Activated B cell treated with CpG ODN at 0.5 μM for 24 hours (primary cell): ENCODE results near the gene PHF13. TPM values are rescaled to one million over a fixed set of nuclear protein-coding genes. Genes with fewer than 3 reads are reported as not detected.

Experiments
- ATAC-seq: fragments of 200-7000 bp; cut with Tn5 transposase; one replicate; pipeline ENCODE4 v1.10.0; 2021; ENCODE audit warnings: low read depth, mild to moderate bottlenecking, moderate library complexity
- CTCF ChIA-PET: fragments of 350-600 bp; sonication (Branson Sonifier 250); formaldehyde crosslinking; loops from one replicate; lab custom pipeline; 2021; ENCODE audit warnings: antibody characterized with exemption; lab: Charles Lee
- POLR2A ChIA-PET: fragments of 350-600 bp; sonication (Branson Sonifier 250); formaldehyde crosslinking; loops from one replicate; lab custom pipeline; 2021; ENCODE audit warnings: antibody characterized with exemption; lab: Charles Lee
- DNase-seq: peaks from one replicate; pipeline ENCODE4 v3.0.0; 2022
- H3K27ac Mint-ChIP-seq: one replicate; pipeline ENCODE4 v1.8.0; 2020; ENCODE audit warnings: mixed read lengths
- H3K27me3 Mint-ChIP-seq: one replicate; pipeline ENCODE4 v1.8.0; 2021; ENCODE audit warnings: mixed read lengths
- H3K36me3 Mint-ChIP-seq: one replicate; pipeline ENCODE4 v1.8.0; 2021; ENCODE audit warnings: low read depth, mixed read lengths
- H3K4me1 Mint-ChIP-seq: one replicate; pipeline ENCODE4 v1.8.0; 2021; ENCODE audit warnings: mixed read lengths
- H3K4me3 Mint-ChIP-seq: one replicate; pipeline ENCODE4 v1.8.0; 2020; ENCODE audit warnings: mild to moderate bottlenecking, mixed read lengths
- H3K9me3 Mint-ChIP-seq: one replicate; pipeline ENCODE4 v1.8.0; 2020; ENCODE audit warnings: mixed read lengths
- CTCF ChIP-seq: fragments of 200-600 bp; IDR thresholded peaks from one replicate; pipeline ENCODE4 v1.8.0; 2022; ENCODE audit warnings: antibody characterized with exemption, mild to moderate bottlenecking
- intact Hi-C: fragments of 100-400 bp; cut with micrococcal nuclease; formaldehyde crosslinking; loops from one replicate; pipeline ENCODE4 v1.15.1; 2024
- total RNA-seq: library from RNA; stranded (reverse); gene quantifications from 2 replicates; pipeline ENCODE4 v1.2.3, GENCODE V29; 2022

Gene PHF13
- total RNA-seq, 1 donor from 2014 or later, result 6.1 TPM

GRCh38 chr1:6612641-6613360, 730 bp upstream of the PHF13 start:
- H3K4me1 Mint-ChIP-seq, result peaks cover 15% of the 10 kb centered on the region
- TF ChIP-seq CTCF, result no peak
- intact Hi-C loops, result loop anchor here (1.0 to 10.0 kb wide), 9 partner anchors 10 to 1172 kb away; partner anchors contain the start of genes ACOT7, DNAJC11, NOL9 and PER3
- H3K4me3 Mint-ChIP-seq, result peak overlapping the region; percentile 90
- no peaks in the 10 kb centered on the region for H3K27me3 Mint-ChIP-seq
- POLR2A ChIA-PET, result interaction anchor here (1.8 to 4.3 kb wide), 2 partner anchors 10 to 33 kb away, joined by 16 to 64 read pairs; partner anchors contain the start of genes KLHL21 and ZBTB48
- CTCF ChIA-PET, result interaction anchor here (0.6 kb wide), 1 partner anchor 19 kb away, joined by 3 read pairs; no protein-coding TSS in a partner anchor
- no peak for DNase-seq
- no peaks in the 10 kb centered on the region for H3K9me3 Mint-ChIP-seq
- no peaks in the 10 kb centered on the region for H3K36me3 Mint-ChIP-seq
- peak; percentile 25 for ATAC-seq
- peak overlapping the region; percentile 83 for H3K27ac Mint-ChIP-seq

GRCh38 chr1:6614019-6614928, 743 bp downstream of the PHF13 start:
- no peak for TF ChIP-seq CTCF
- no peaks in the 10 kb centered on the region for H3K27me3 Mint-ChIP-seq
- peaks cover 3% of the 10 kb centered on the region for H3K36me3 Mint-ChIP-seq
- DNase-seq (peak; percentile 62), ATAC-seq (peak; percentile 3)
- H3K27ac Mint-ChIP-seq, result peak overlapping the region; percentile 18
- intact Hi-C loops, result loop anchor here (5.0 to 10.0 kb wide), 3 partner anchors 222 to 1171 kb away; partner anchors contain the start of genes ACOT7 and PER3
- no peaks in the 10 kb centered on the region for H3K9me3 Mint-ChIP-seq
- CTCF ChIA-PET, result no interaction called here
- peaks cover 15% of the 10 kb centered on the region for H3K4me1 Mint-ChIP-seq
- H3K4me3 Mint-ChIP-seq, result peak overlapping the region; percentile 85
- POLR2A ChIA-PET, result interaction anchor here (0.7 to 4.3 kb wide), 5 partner anchors 10 to 170 kb away, joined by 3 to 64 read pairs (median 3); partner anchors contain the start of genes KLHL21, THAP3 and ZBTB48

GRCh38 chr1:6614929-6615785, 1.6 kb downstream of the PHF13 start:
- intact Hi-C loops, result loop anchor here (5.0 to 10.0 kb wide), 3 partner anchors 223 to 1170 kb away; partner anchors contain the start of genes ACOT7 and PER3
- CTCF ChIA-PET, result no interaction called here
- Mint-ChIP-seq H3K4me3 (peak overlapping the region; percentile 76), H3K9me3 (no peaks in the 10 kb centered on the region), H3K27ac (peak overlapping the region; percentile 63), H3K27me3 (no peaks in the 10 kb centered on the region), H3K36me3 (peaks cover 5% of the 10 kb centered on the region), H3K4me1 (peaks cover 15% of the 10 kb centered on the region)
- peak; percentile 27 for DNase-seq
- TF ChIP-seq CTCF, result no peak
- ATAC-seq, result no peak
- POLR2A ChIA-PET, result interaction anchor here (0.6 to 1.7 kb wide), 5 partner anchors 8 to 35 kb away, joined by 3 to 16 read pairs (median 5); partner anchors contain the start of genes KLHL21 and ZBTB48

GRCh38 chr1:6619045-6619444, 5.5 kb downstream of the PHF13 start:
- ChIA-PET POLR2A (no interaction called here), CTCF (no interaction called here)
- peaks cover 18% of the 10 kb centered on the region for H3K36me3 Mint-ChIP-seq
- peaks cover 9% of the 10 kb centered on the region for H3K4me1 Mint-ChIP-seq
- DNase-seq, result no peak
- ATAC-seq, result no peak
- H3K27ac Mint-ChIP-seq, result no peak overlapping the region
- intact Hi-C loops, result loop anchor here (10.0 kb wide), 1 partner anchor 1166 kb away; the partner anchor contains the start of gene PER3
- H3K27me3 Mint-ChIP-seq, result no peaks in the 10 kb centered on the region
- no peak for TF ChIP-seq CTCF
- H3K9me3 Mint-ChIP-seq, result no peaks in the 10 kb centered on the region
- H3K4me3 Mint-ChIP-seq, result no peak overlapping the region
